SK-N-SH (cell line): Measurements from ENCODE around the gene ITGA5.

Experiments used
- SMC3 ChIP-seq: IDR thresholded peaks from 2 replicates; pipeline ENCODE4 v1.6.1; 2012; ENCODE audit warnings: low read depth, low read length, improper control_type of control experiment
- TF ChIP-seq, protein P1 (sequence below): fragments of 200-600 bp; sonication (generic); IDR thresholded peaks from 2 replicates; pipeline ENCODE4 v1.6.1; 2017; ENCODE audit warnings: antibody characterized with exemption, mild to moderate bottlenecking, moderate library complexity
- TF ChIP-seq, protein P2 (sequence below): IDR thresholded peaks from 2 replicates; pipeline ENCODE4 v1.6.1; 2012; ENCODE audit warnings: mild to moderate bottlenecking, low read depth, low read length, moderate library complexity

DNA sequence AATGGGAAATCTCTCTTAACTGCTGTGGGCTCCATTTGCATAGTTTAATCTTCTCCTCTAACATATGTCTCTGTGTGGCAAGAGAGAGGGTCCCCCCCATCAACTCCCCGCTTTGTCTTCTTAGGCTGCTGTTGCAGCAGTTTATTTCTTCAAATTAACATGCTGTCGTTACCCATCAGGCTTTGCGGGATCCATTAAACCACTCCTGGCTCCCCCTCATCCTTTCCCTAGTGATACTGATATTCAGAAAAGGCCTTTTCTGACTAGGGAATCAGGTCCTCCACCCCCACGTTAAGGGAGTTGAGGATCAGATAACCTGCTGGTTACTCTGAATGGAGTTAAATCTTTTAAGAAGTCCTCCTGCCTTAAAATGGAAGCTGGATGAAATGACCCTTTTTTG is 70.0 kb downstream of the ITGA5 start:
- TF ChIP-seq, protein P1, sequence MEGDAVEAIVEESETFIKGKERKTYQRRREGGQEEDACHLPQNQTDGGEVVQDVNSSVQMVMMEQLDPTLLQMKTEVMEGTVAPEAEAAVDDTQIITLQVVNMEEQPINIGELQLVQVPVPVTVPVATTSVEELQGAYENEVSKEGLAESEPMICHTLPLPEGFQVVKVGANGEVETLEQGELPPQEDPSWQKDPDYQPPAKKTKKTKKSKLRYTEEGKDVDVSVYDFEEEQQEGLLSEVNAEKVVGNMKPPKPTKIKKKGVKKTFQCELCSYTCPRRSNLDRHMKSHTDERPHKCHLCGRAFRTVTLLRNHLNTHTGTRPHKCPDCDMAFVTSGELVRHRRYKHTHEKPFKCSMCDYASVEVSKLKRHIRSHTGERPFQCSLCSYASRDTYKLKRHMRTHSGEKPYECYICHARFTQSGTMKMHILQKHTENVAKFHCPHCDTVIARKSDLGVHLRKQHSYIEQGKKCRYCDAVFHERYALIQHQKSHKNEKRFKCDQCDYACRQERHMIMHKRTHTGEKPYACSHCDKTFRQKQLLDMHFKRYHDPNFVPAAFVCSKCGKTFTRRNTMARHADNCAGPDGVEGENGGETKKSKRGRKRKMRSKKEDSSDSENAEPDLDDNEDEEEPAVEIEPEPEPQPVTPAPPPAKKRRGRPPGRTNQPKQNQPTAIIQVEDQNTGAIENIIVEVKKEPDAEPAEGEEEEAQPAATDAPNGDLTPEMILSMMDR = no peak
- TF ChIP-seq, protein P2, sequence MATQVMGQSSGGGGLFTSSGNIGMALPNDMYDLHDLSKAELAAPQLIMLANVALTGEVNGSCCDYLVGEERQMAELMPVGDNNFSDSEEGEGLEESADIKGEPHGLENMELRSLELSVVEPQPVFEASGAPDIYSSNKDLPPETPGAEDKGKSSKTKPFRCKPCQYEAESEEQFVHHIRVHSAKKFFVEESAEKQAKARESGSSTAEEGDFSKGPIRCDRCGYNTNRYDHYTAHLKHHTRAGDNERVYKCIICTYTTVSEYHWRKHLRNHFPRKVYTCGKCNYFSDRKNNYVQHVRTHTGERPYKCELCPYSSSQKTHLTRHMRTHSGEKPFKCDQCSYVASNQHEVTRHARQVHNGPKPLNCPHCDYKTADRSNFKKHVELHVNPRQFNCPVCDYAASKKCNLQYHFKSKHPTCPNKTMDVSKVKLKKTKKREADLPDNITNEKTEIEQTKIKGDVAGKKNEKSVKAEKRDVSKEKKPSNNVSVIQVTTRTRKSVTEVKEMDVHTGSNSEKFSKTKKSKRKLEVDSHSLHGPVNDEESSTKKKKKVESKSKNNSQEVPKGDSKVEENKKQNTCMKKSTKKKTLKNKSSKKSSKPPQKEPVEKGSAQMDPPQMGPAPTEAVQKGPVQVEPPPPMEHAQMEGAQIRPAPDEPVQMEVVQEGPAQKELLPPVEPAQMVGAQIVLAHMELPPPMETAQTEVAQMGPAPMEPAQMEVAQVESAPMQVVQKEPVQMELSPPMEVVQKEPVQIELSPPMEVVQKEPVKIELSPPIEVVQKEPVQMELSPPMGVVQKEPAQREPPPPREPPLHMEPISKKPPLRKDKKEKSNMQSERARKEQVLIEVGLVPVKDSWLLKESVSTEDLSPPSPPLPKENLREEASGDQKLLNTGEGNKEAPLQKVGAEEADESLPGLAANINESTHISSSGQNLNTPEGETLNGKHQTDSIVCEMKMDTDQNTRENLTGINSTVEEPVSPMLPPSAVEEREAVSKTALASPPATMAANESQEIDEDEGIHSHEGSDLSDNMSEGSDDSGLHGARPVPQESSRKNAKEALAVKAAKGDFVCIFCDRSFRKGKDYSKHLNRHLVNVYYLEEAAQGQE = no peak
- no peak for TF ChIP-seq SMC3
